ENCODE results near the gene CELF2. TPM values are rescaled to one million over a fixed set of nuclear protein-coding genes. Genes with fewer than 3 reads are reported as not detected.

Gene CELF2
- total and polyA plus RNA-seq, 2 donors from 2014 or later: 1.7 to 39.2 TPM

DNA sequence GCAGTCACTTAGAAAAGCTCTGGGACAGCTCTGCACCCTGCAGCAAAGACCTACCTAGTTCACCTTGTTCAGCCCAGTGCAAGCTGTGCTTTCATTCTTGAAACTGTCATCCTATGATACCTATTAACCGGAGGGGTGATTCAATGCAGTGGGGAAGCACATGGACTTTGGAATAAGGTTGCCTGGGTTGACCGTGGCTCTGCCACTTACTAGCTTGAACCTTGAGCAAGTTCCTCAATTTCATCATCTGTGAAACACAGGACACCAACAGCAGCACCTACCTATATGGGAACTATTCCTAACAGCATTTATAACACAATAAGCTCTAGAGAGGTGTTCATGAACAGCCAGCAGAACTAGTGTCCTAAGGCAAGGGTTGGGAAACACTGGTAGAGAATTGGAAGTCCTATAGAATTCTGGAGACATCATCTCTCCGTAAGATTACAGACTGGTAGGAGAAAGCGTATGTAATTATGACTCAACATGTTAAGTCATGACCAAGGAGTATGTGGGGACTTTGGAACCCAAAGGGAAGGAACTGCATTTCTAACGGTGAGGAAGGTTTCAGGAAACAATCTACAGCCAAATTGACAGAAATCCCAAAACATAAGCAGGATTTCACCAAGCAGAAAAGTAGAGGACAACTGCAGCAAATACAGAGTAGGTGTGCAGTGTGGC, 323.8 kb downstream of the CELF2 start:
- no peak overlapping the region for H3K27ac ChIP-seq (ENCODE audit: low read depth in 2 of 2, low read length in 2 of 2)
- TF ChIP-seq, protein P1, sequence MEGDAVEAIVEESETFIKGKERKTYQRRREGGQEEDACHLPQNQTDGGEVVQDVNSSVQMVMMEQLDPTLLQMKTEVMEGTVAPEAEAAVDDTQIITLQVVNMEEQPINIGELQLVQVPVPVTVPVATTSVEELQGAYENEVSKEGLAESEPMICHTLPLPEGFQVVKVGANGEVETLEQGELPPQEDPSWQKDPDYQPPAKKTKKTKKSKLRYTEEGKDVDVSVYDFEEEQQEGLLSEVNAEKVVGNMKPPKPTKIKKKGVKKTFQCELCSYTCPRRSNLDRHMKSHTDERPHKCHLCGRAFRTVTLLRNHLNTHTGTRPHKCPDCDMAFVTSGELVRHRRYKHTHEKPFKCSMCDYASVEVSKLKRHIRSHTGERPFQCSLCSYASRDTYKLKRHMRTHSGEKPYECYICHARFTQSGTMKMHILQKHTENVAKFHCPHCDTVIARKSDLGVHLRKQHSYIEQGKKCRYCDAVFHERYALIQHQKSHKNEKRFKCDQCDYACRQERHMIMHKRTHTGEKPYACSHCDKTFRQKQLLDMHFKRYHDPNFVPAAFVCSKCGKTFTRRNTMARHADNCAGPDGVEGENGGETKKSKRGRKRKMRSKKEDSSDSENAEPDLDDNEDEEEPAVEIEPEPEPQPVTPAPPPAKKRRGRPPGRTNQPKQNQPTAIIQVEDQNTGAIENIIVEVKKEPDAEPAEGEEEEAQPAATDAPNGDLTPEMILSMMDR (IDR thresholded peaks at IDR 0.05; ENCODE audit: borderline replicate concordance, extremely low read depth, insufficient read depth): no peak
- no peaks in the 10 kb centered on the region for H3K9me3 ChIP-seq (ENCODE audit: control insufficient read depth in 2 of 3, insufficient read depth in 1 of 3, low read length in 3 of 3)
- H3K36me3 ChIP-seq (ENCODE audit: control insufficient read depth in 2 of 3, insufficient read depth in 3 of 3, low read length in 3 of 3): no peaks in the 10 kb centered on the region
- no peak overlapping the region for H3K9ac ChIP-seq (ENCODE audit: low read length in 3 of 3)
- DNase-seq (peak in 1 of 5 donors; percentile 12), FAIRE-seq (no peak)
- H3K4me1 ChIP-seq (ENCODE audit: control insufficient read depth in 2 of 3, insufficient read depth in 2 of 3, low read depth in 1 of 3, low read length in 3 of 3): no peaks in the 10 kb centered on the region
- intact Hi-C loops (cut with DNase I): no loop called here
- no peak overlapping the region for H3K4me3 ChIP-seq (ENCODE audit: low read length in 3 of 3)
- no peaks in the 10 kb centered on the region for H3K27me3 ChIP-seq (ENCODE audit: control insufficient read depth, insufficient read depth, low read length)

DNA sequence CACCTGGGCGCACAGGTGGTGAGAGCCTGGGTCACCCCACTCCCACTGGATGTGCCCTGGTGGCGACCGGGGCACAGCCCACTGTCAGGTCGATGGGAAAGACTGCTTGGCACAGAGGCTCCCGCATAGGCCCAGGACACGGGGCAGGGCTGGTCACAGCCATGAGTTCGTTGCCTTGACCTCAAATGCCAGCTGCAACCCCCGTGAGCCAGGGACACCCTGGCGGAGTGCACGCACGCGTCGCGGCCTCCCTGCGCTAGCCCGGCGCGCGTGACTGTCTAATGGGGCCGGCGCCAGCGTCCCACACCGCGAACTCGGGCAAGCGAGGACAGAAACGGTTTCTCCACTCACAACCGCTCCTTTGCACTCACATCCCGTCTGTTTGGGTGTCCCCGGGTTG, 326.4 kb downstream of the CELF2 start:
- Histone ChIP-seq H3K27me3 (ENCODE audit: control insufficient read depth, insufficient read depth, low read length) (no peaks in the 10 kb centered on the region), H3K36me3 (ENCODE audit: control insufficient read depth in 2 of 3, insufficient read depth in 3 of 3, low read length in 3 of 3) (no peaks in the 10 kb centered on the region), H3K4me1 (ENCODE audit: control insufficient read depth in 2 of 3, insufficient read depth in 2 of 3, low read depth in 1 of 3, low read length in 3 of 3) (no peaks in the 10 kb centered on the region), H3K9me3 (ENCODE audit: control insufficient read depth in 2 of 3, insufficient read depth in 1 of 3, low read length in 3 of 3) (no peaks in the 10 kb centered on the region), H3K27ac (ENCODE audit: low read depth in 2 of 2, low read length in 2 of 2) (no peak overlapping the region), H3K9ac (ENCODE audit: low read length in 3 of 3) (no peak overlapping the region), H3K4me3 (ENCODE audit: low read length in 3 of 3) (no peak overlapping the region)
- DNase-seq (no peak), FAIRE-seq (no peak)
- intact Hi-C loops (cut with DNase I): no loop called here
- TF ChIP-seq, protein P1 (IDR thresholded peaks at IDR 0.05; ENCODE audit: borderline replicate concordance, extremely low read depth, insufficient read depth): no peak

DNA sequence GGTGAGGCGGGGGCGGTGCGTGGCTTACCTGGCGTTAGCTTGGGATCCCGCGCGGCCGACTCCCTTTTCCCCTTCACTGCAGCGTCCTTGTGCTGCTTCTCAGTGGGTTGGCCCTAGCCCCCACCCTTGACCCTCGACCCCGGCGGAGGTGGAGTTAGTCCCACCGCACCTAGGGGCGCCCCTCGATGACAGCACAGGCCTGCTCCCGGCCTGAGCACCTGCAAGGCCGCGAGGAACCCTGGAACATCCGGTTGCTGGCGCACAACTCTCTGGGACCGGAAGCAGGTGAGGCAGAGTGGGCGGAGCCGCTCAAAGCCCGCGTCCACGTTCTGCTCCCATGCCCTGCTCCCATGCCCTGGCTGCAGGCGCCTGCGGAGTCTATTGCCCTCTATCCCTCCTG, 326.9 kb downstream of the CELF2 start:
- H3K27ac ChIP-seq (ENCODE audit: low read depth in 2 of 2, low read length in 2 of 2): no peak overlapping the region
- no peak for FAIRE-seq
- H3K9ac ChIP-seq (ENCODE audit: low read length in 3 of 3): no peak overlapping the region
- no peaks in the 10 kb centered on the region for H3K9me3 ChIP-seq (ENCODE audit: control insufficient read depth in 2 of 3, insufficient read depth in 1 of 3, low read length in 3 of 3)
- DNase-seq: no peak
- no peaks in the 10 kb centered on the region for H3K27me3 ChIP-seq (ENCODE audit: control insufficient read depth, insufficient read depth, low read length)
- H3K4me1 ChIP-seq (ENCODE audit: control insufficient read depth in 2 of 3, insufficient read depth in 2 of 3, low read depth in 1 of 3, low read length in 3 of 3): no peaks in the 10 kb centered on the region
- no peak overlapping the region for H3K4me3 ChIP-seq (ENCODE audit: low read length in 3 of 3)
- no peaks in the 10 kb centered on the region for H3K36me3 ChIP-seq (ENCODE audit: control insufficient read depth in 2 of 3, insufficient read depth in 3 of 3, low read length in 3 of 3)
- TF ChIP-seq, protein P1 (IDR thresholded peaks at IDR 0.05; ENCODE audit: borderline replicate concordance, extremely low read depth, insufficient read depth): no peak
- intact Hi-C loops (cut with DNase I): no loop called here

Data from kidney (tissue), 14 donors.